ENCODE measurements around the gene RNF5. TPM values are rescaled to one million over a fixed set of nuclear protein-coding genes. Genes with fewer than 3 reads are reported as not detected.
"Not testable (repeated sequence)": the region's sequence is repeated elsewhere in the genome, so short reads cannot be mapped to it uniquely, and the experiment has no call there.

Gene RNF5
- total RNA-seq, 1 donor from 2014 or later, result 41.1 TPM

- intact Hi-C loops (cut with micrococcal nuclease), result no loop called here
Observed at GRCh38 chr6:32200711-32201475, 22.7 kb downstream of the RNF5 start.

- intact Hi-C loops (cut with micrococcal nuclease), result no loop called here
Observed at GRCh38 chr6:32202186-32202585, 24.0 kb downstream of the RNF5 start.

GRCh38 chr6:32203426-32204267 is 25.4 kb downstream of the RNF5 start:
- intact Hi-C loops (cut with micrococcal nuclease), result no loop called here

- intact Hi-C loops (cut with micrococcal nuclease), result no loop called here
Observed at GRCh38 chr6:32204268-32204715, 26.1 kb downstream of the RNF5 start.

GRCh38 chr6:32208996-32209395 is 30.8 kb downstream of the RNF5 start:
- intact Hi-C loops (cut with micrococcal nuclease), result no loop called here

- intact Hi-C loops (cut with micrococcal nuclease), result no loop called here
Observed at GRCh38 chr6:32210191-32210601, 32.0 kb downstream of the RNF5 start.

- intact Hi-C loops (cut with micrococcal nuclease), result not testable (repeated sequence)
Observed at GRCh38 chr6:32211432-32211831, 33.2 kb downstream of the RNF5 start.

GRCh38 chr6:32212076-32212760 is 34.0 kb downstream of the RNF5 start:
- intact Hi-C loops (cut with micrococcal nuclease), result no loop called here

- intact Hi-C loops (cut with micrococcal nuclease), result no loop called here
Observed at GRCh38 chr6:32213649-32214048, 35.4 kb downstream of the RNF5 start.

GRCh38 chr6:32214126-32214525 is 35.9 kb downstream of the RNF5 start:
- intact Hi-C loops (cut with micrococcal nuclease), result no loop called here

- intact Hi-C loops (cut with micrococcal nuclease), result no loop called here
Observed at GRCh38 chr6:32215617-32216016, 37.4 kb downstream of the RNF5 start.

- intact Hi-C loops (cut with micrococcal nuclease), result no loop called here
Observed at GRCh38 chr6:32216285-32216684, 38.1 kb downstream of the RNF5 start.

- intact Hi-C loops (cut with micrococcal nuclease), result no loop called here
Observed at GRCh38 chr6:32216998-32217397, 38.8 kb downstream of the RNF5 start.

GRCh38 chr6:32218167-32218566 is 40.0 kb downstream of the RNF5 start:
- intact Hi-C loops (cut with micrococcal nuclease), result no loop called here

- intact Hi-C loops (cut with micrococcal nuclease), result no loop called here
Observed at GRCh38 chr6:32220021-32220420, 41.8 kb downstream of the RNF5 start.

GRCh38 chr6:32222333-32223230 is 44.4 kb downstream of the RNF5 start:
- intact Hi-C loops (cut with micrococcal nuclease), result no loop called here

GRCh38 chr6:32223258-32224235 is 45.3 kb downstream of the RNF5 start, which contains the start of gene NOTCH4:
NOTCH4 (minus strand) TSS chr6:32224067; CDS start chr6:32223928, 139 bp downstream.
- intact Hi-C loops (cut with micrococcal nuclease), result no loop called here

- intact Hi-C loops (cut with micrococcal nuclease), result no loop called here
Observed at GRCh38 chr6:32224696-32225095, 46.5 kb downstream of the RNF5 start.

- intact Hi-C loops (cut with micrococcal nuclease), result no loop called here
Observed at GRCh38 chr6:32226434-32226833, 48.2 kb downstream of the RNF5 start.
